Activated CD8-positive, alpha-beta T cell treated with anti-CD3 and anti-CD28 coated beads, Interleukin-2, amount 10 ng/mL, durations not matched to agents 7 days and 5 days (primary cell): ENCODE data around the gene BNC1. TPM values are rescaled to one million over a fixed set of nuclear protein-coding genes. Genes with fewer than 3 reads are reported as not detected.

Source experiments
- total RNA-seq, 2 experiments: library from RNA; stranded (reverse); gene quantifications; one replicate each; pipeline ENCODE4 v1.2.3, GENCODE V29; 2021

BNC1 gene
- total RNA-seq, 2 experiments from 2014 or later, result not detected

Other genes starting within 250 kb of the BNC1 start
- 10 to 100 TPM; 67.4 to 70.9 TPM for gene BTBD1, start 217.4 kb downstream of the BNC1 start, total RNA-seq
- gene TM6SF1, start 177.0 kb downstream of the BNC1 start, total RNA-seq, result 10 to 100 TPM; 18.2 to 22.1 TPM
- 10 to 100 TPM; 76.8 to 79.7 TPM for gene HDGFL3, start 76.8 kb downstream of the BNC1 start, total RNA-seq
- gene SH3GL3, start 162.7 kb upstream of the BNC1 start, total RNA-seq, result not detected